ENCODE data around the gene PARD6A.

GRCh38 chr16:67672739-67673662 is 12.2 kb downstream of the PARD6A start:
- TF ChIP-seq CTCF (IDR thresholded peaks at IDR 0.05 in 2 of 3, conservative IDR thresholded peaks at IDR 0.05 in 1 of 3; ENCODE audit: borderline replicate concordance in 1 of 3, insufficient read depth in 1 of 3, low read depth in 2 of 3, low read length in 2 of 3) (peak; percentile 78 to 92 (median 90); a peak in 5 of 6 replicates), EZH2 (IDR thresholded peaks at IDR 0.05) (no peak), RAD21 (IDR thresholded peaks at IDR 0.05; ENCODE audit: low read depth) (peak; percentile 93), POLR2A (IDR thresholded peaks at IDR 0.05; ENCODE audit: borderline replicate concordance, extremely low read depth, insufficient read depth, insufficient read length) (no peak)

All from HCT116 (cell line).